HepG2 (cell line): ENCODE measurements around the gene SMAD3. TPM values are rescaled to one million over a fixed set of nuclear protein-coding genes. Genes with fewer than 3 reads are reported as not detected.

ENCODE experiments used
- ATAC-seq: fragments of 200-7000 bp; cut with Tn5 transposase; 3 replicates; pipeline ENCODE4 v1.9.1; 2020; ENCODE audit warnings: mild to moderate bottlenecking, moderate library complexity
- BruUV-seq: library from RNA; stranded (reverse); fragments of 400-500 nt; replicated peaks from 2 replicates; lab custom pipeline; 2021; lab: Mats Ljungman, UMichigan
- CTCF ChIA-PET: fragments of 300-600 bp; formaldehyde crosslinking; extraction: SDS; loops from one replicate; lab custom pipeline; 2021; ENCODE audit warnings: low total read pairs, inconsistent platforms, low intra/inter-chr PET ratio; lab: Yijun Ruan, JAX
- POLR2A ChIA-PET: fragments of 350-600 bp; sonication (Branson Sonifier 250); formaldehyde crosslinking; loops from one replicate; lab custom pipeline; 2020; ENCODE audit warnings: antibody characterized with exemption, inconsistent platforms; lab: Yijun Ruan, JAX
- DNase-seq: peaks from one replicate; pipeline ENCODE4 v3.0.0-alpha.2; 2015; ENCODE audit warnings: low spot score
- FAIRE-seq: peaks from 3 replicates; lab custom pipeline; 2011; peaks lifted over from hg19 to GRCh38; lab: Jason Lieb, UNC
- H2AFZ ChIP-seq: one replicate; pipeline ENCODE4 v1.6.1; 2011; ENCODE audit warnings: low read length, inconsistent platforms
- H3K27ac ChIP-seq: fragments of 300-600 bp; 3 replicates; pipeline ENCODE4 v1.8.0; 2011; ENCODE audit warnings: mixed run types, mild to moderate bottlenecking, mixed read lengths, low read length, inconsistent platforms; ENCODE audit not compliant: insufficient read depth; ENCODE audit errors: extremely low read length
- H3K27me3 ChIP-seq, 2 experiments: fragments of 200-600 bp in 1 of 2; 2 replicates in 1 of 2; 3 replicates in 1 of 2; pipeline versions ENCODE4 v1.6.0 to v1.8.0; 2011; ENCODE audit warnings: low read length in 2 of 2, mild to moderate bottlenecking in 2 of 2, moderate library complexity in 2 of 2, inconsistent platforms in 1 of 2; ENCODE audit not compliant: insufficient read depth in 2 of 2, control insufficient read depth in 1 of 2
- H3K36me3 ChIP-seq, 2 experiments: fragments of 200-600 bp in 1 of 2; replicated peaks in 1 of 2; 2 replicates in 1 of 2; 3 replicates in 1 of 2; pipeline versions ENCODE4 v1.5.1 to v1.8.0; 2011; ENCODE audit warnings: low read length in 2 of 2, inconsistent platforms in 1 of 2; ENCODE audit not compliant: insufficient read depth in 2 of 2, control insufficient read depth in 1 of 2
- H3K4me1 ChIP-seq: 2 replicates; pipeline ENCODE4 v1.5.1; 2012; ENCODE audit warnings: low read length, inconsistent platforms; ENCODE audit not compliant: insufficient read depth
- H3K4me2 ChIP-seq: 2 replicates; pipeline ENCODE4 v1.6.0; 2011; ENCODE audit warnings: low read depth, low read length, inconsistent platforms
- H3K4me3 ChIP-seq, 3 experiments: fragments of 200-600 bp in 1 of 3; sonication (generic), shearing (Covaris generic) in 1 of 3; replicated peaks in 1 of 3; 2 replicates each; pipeline ENCODE4 v1.5.1; 2011 to 2016; ENCODE audit warnings: low read length in 3 of 3, inconsistent platforms in 2 of 3, low read depth in 2 of 3, mild to moderate bottlenecking in 2 of 3, control low read depth in 1 of 3, mixed read lengths in 1 of 3; ENCODE audit not compliant: insufficient read depth in 1 of 3
- H3K79me2 ChIP-seq: one replicate; pipeline ENCODE4 v1.6.1; 2011; ENCODE audit warnings: low read length, inconsistent platforms; ENCODE audit not compliant: insufficient read depth
- H3K9ac ChIP-seq: 2 replicates; pipeline ENCODE4 v1.6.0; 2011; ENCODE audit warnings: mild to moderate bottlenecking, low read depth, low read length, inconsistent platforms; ENCODE audit not compliant: insufficient read depth
- H3K9me3 ChIP-seq: 2 replicates; pipeline ENCODE4 v1.5.1; 2012; ENCODE audit warnings: mild to moderate bottlenecking, low read length
- H4K20me1 ChIP-seq: 2 replicates; pipeline ENCODE4 v1.6.0; 2011; ENCODE audit warnings: inconsistent platforms, mild to moderate bottlenecking, low read length, moderate library complexity; ENCODE audit not compliant: insufficient read depth
- ATM ChIP-seq: fragments of 450-650 bp; IDR thresholded peaks from 2 replicates; pipeline ENCODE4 v1.7.1; 2017; ENCODE audit warnings: mild to moderate bottlenecking, borderline replicate concordance
- BRCA1 ChIP-seq: sonication (generic); formaldehyde crosslinking; IDR thresholded peaks from 2 replicates; pipeline ENCODE4 v1.4.0; 2020; ENCODE audit warnings: missing genetic modification reagents
- CEBPG ChIP-seq: IDR thresholded peaks from 2 replicates; pipeline ENCODE4 v1.6.1; 2016
- KLF12 ChIP-seq: sonication (generic); formaldehyde crosslinking; IDR thresholded peaks from 2 replicates; pipeline ENCODE4 v1.4.0; 2020; ENCODE audit warnings: missing genetic modification reagents, borderline replicate concordance
- MTA3 ChIP-seq: sonication (generic); formaldehyde crosslinking; IDR thresholded peaks from 2 replicates; pipeline ENCODE4 v1.4.0; 2020; ENCODE audit warnings: missing genetic modification reagents
- NCOA2 ChIP-seq: sonication (generic); formaldehyde crosslinking; IDR thresholded peaks from 2 replicates; pipeline ENCODE4 v1.8.0; 2022; ENCODE audit warnings: inconsistent platforms
- ZKSCAN8 ChIP-seq: IDR thresholded peaks from 2 replicates; pipeline ENCODE4 v1.6.1; 2016; ENCODE audit warnings: borderline replicate concordance, missing genetic modification reagents, missing compliant biosample characterization
- ZMYM4 ChIP-seq: sonication (generic); formaldehyde crosslinking; IDR thresholded peaks from 2 replicates; pipeline ENCODE4 v1.8.1; 2023; ENCODE audit warnings: mild to moderate bottlenecking, missing genetic modification reagents
- ZNF180 ChIP-seq: sonication (generic); formaldehyde crosslinking; IDR thresholded peaks from 2 replicates; pipeline ENCODE4 v1.4.0; 2020; ENCODE audit warnings: low read depth, missing genetic modification reagents, borderline replicate concordance
- WGBS: methylation state at CpG from one replicate; pipeline ENCODE4 v1.1.6; 2017; ENCODE audit warnings: low lambda C conversion rate; 5-methylcytosine and 5-hydroxymethylcytosine counted together
- in situ Hi-C: cut with HindIII; loops from 2 replicates; pipeline ENCODE4 v1.10.0; 2017; ENCODE audit warnings: low pct_unique_long_range_greater_than_20kb; ENCODE audit not compliant: extremely low pct_ligation_motif_present
- intact Hi-C: fragments of 100-400 bp; cut with micrococcal nuclease; formaldehyde crosslinking; loops from one replicate; pipeline ENCODE4 v1.10.0; 2022; ENCODE audit not compliant: unreplicated experiment
- polyA plus RNA-seq, 8 experiments: library from polyadenylated mRNA; depleted of rRNA in 3 of 8; stranded (reverse) in 7 of 8; unstranded in 1 of 8; fragments of >200 nt; fragmentation: Illumina TruSeq in 4 of 8; extraction: Trizol in 4 of 8; gene quantifications; 2 replicates each; pipeline versions ENCODE4 v1.2.1 to v1.2.3, GENCODE V29; 2011 to 2016; ENCODE audit warnings: low read depth in 4 of 8, missing spikeins in 1 of 8, mixed read lengths in 1 of 8; ENCODE audit not compliant: insufficient read depth in 1 of 8
- total RNA-seq, 5 experiments: library from RNA; depleted of rRNA; stranded (reverse); fragments of >200 nt; fragmentation: Illumina TruSeq; extraction: Trizol; gene quantifications; 2 replicates each; pipeline ENCODE4 v1.2.3, GENCODE V29; 2016; ENCODE audit warnings: low read depth in 1 of 5

SMAD3 gene
- total and polyA plus RNA-seq, 2 of the 13 experiments (the other 11 are each of a cell fraction or from before 2014, with no cell fraction given) = 8.6 to 56.3 TPM

DNA sequence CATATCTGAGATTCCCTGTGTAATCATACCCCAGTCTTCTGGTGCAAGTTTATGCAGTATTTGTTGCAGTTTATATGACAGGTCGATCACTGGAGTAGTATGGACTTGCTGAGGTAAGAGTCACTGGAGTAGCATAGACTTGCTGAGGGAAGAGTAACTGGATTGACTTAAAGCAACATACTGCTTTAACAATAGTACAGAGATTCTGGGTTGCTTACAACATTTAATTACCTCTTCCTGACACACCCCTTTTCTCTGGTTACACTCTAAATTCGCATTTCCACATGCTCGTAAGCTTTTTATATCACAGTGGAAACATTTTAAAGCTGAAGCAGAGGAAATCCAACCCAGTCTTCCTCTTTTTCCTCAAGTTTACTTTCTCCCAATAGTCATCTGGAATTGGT is 177.3 kb downstream of the SMAD3 start:
- Histone ChIP-seq H3K4me2 (no peak overlapping the region), H3K9ac (no peak overlapping the region), H2AFZ (no peak overlapping the region), H3K27ac (no peak overlapping the region), H3K4me1 (no peaks in the 10 kb centered on the region), H3K4me3 (no peak overlapping the region), H3K9me3 (no peaks in the 10 kb centered on the region), H3K79me2 (peaks cover 6% of the 10 kb centered on the region), H3K27me3 (no peaks in the 10 kb centered on the region), H3K36me3 (no peaks in the 10 kb centered on the region), H4K20me1 (no peaks in the 10 kb centered on the region)
- TF ChIP-seq NCOA2 (CRISPR knock-in tag) (no peak), KLF12 (CRISPR knock-in tag) (no peak), ZNF180 (CRISPR knock-in tag) (no peak), ATM (no peak), ZMYM4 (CRISPR knock-in tag) (no peak), BRCA1 (CRISPR knock-in tag) (no peak), ZKSCAN8 (CRISPR knock-in tag) (no peak), MTA3 (CRISPR knock-in tag) (no peak), CEBPG (CRISPR knock-in tag) (no peak)
- intact Hi-C loops (no loop called here), in situ Hi-C loops (no loop called here)
- ATAC-seq (no peak), DNase-seq (no peak), FAIRE-seq (no peak)
- ChIA-PET CTCF (no interaction called here), POLR2A (no interaction called here)
- BruUV-seq = no TSS peak
- WGBS = 98% methylated on average over 3 of the region's 3 CpGs

Other genes with a start within 250 kb of the SMAD3 start
- gene AAGAB, start 189.1 kb downstream of the SMAD3 start, total RNA-seq (2016; rRNA removed; fragmentation: Illumina TruSeq; extraction: Trizol) = 34.9 and 52.3 TPM in 2 replicates
- gene AAGAB, start 189.1 kb downstream of the SMAD3 start, polyA plus RNA-seq (2011; rRNA removed) = 8.0 and 10.1 TPM in 2 replicates
- 0.48 and 0.55 TPM in 2 replicates for gene IQCH, start 189.2 kb downstream of the SMAD3 start, total RNA-seq (2016; rRNA removed; fragmentation: Illumina TruSeq; extraction: Trizol)
- 0.08 and 0.16 TPM in 2 replicates for gene IQCH, start 189.2 kb downstream of the SMAD3 start, polyA plus RNA-seq (2011; rRNA removed)